ENCODE results near the gene AKIRIN2.

DNA sequence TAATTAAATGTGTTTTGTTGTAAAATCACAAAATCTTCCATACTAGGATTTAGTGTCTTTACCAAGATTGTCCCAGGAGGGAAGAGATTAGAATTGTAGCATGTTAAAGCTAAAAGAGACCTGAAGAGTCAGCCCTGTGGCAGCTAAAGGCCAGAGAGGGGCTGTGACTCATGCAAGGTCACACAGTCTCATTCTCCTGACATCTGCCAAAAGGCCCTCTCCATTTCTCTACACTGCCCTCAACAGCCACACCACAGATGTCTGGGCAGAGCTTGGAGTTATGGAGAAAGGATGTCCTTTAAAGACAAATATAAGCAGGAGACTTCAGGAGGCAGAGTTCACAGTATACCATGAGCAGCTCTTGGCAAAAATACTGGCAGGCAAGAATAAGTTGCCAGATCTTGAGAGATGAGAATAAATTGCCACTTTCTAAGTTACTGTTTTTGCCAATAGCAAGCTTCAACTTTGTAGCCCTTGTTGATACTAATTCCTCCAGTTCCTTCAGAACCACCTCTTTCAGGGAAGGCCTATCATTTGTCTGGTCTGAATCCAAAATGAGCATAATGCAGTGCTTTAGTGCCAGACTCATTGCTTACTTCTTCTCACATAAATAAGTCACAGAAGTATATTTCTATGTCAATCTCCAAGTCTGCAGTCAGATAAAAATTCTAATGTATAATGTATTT lies 41.7 kb downstream of the AKIRIN2 start:
- TF ChIP-seq, protein P1, sequence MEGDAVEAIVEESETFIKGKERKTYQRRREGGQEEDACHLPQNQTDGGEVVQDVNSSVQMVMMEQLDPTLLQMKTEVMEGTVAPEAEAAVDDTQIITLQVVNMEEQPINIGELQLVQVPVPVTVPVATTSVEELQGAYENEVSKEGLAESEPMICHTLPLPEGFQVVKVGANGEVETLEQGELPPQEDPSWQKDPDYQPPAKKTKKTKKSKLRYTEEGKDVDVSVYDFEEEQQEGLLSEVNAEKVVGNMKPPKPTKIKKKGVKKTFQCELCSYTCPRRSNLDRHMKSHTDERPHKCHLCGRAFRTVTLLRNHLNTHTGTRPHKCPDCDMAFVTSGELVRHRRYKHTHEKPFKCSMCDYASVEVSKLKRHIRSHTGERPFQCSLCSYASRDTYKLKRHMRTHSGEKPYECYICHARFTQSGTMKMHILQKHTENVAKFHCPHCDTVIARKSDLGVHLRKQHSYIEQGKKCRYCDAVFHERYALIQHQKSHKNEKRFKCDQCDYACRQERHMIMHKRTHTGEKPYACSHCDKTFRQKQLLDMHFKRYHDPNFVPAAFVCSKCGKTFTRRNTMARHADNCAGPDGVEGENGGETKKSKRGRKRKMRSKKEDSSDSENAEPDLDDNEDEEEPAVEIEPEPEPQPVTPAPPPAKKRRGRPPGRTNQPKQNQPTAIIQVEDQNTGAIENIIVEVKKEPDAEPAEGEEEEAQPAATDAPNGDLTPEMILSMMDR (IDR thresholded peaks at IDR 0.05): no peak
- TF ChIP-seq POLR2A (IDR thresholded peaks at IDR 0.05): no peak
